ENCODE measurements around the gene PCDHGA9.

GRCh38 chr5:141411575-141411974 lies 9.0 kb downstream of the PCDHGA9 start:
- no peak for TF ChIP-seq SPI1 (IDR thresholded peaks at IDR 0.05; ENCODE audit: borderline replicate concordance, low read depth)
- no peak for TF ChIP-seq CTCF (IDR thresholded peaks at IDR 0.05; ENCODE audit: insufficient read depth, low read length)
- TF ChIP-seq REST (IDR thresholded peaks at IDR 0.05; ENCODE audit: insufficient replicate concordance, low read depth), result no peak
